T-helper 17 cell (primary cell): Measurements from ENCODE around the gene NDUFC1. TPM values are rescaled to one million over a fixed set of nuclear protein-coding genes. Genes with fewer than 3 reads are reported as not detected.
"Not testable (repeated sequence)": the region's sequence is repeated elsewhere in the genome, so short reads cannot be mapped to it uniquely, and the experiment has no call there.

Experiments
- ATAC-seq: fragments of 150-1000 bp; cut with Tn5 transposase; 2 replicates; pipeline ENCODE4 v1.10.0; 2021; ENCODE audit warnings: mild to moderate bottlenecking, moderate library complexity
- DNase-seq, 3 donors: peaks; one replicate each; pipeline versions ENCODE4 v3.0.0 to v3.0.0-alpha.2; 2020 to 2021
- H3K9me3 ChIP-seq: one replicate; pipeline ENCODE4 v1.7.0; 2013; ENCODE audit warnings: low read length, mild to moderate bottlenecking; ENCODE audit not compliant: control insufficient read depth, poor library complexity, severe bottlenecking
- H3K27ac Mint-ChIP-seq: one replicate; pipeline ENCODE4 v1.8.0; 2022; ENCODE audit warnings: mild to moderate bottlenecking, moderate library complexity, mixed read lengths
- H3K27me3 Mint-ChIP-seq: one replicate; pipeline ENCODE4 v1.8.0; 2022; ENCODE audit warnings: mixed read lengths
- H3K36me3 Mint-ChIP-seq: one replicate; pipeline ENCODE4 v1.8.0; 2022; ENCODE audit warnings: low read depth, mixed read lengths
- H3K4me1 Mint-ChIP-seq: one replicate; pipeline ENCODE4 v1.8.0; 2022; ENCODE audit warnings: mild to moderate bottlenecking, mixed read lengths
- H3K4me3 Mint-ChIP-seq: one replicate; pipeline ENCODE4 v1.8.0; 2022; ENCODE audit warnings: mild to moderate bottlenecking, moderate library complexity, mixed read lengths
- total RNA-seq, 4 donors: library from RNA in 2 of 4; stranded (reverse) in 2 of 4; gene quantifications; one replicate each; pipeline ENCODE4 v1.2.3 and lab custom pipeline; 2022 to 2026

NDUFC1 gene
- total RNA-seq: 10 to 100 TPM; 15.5 to 17.0 TPM
- 25.9 to 28.6 reads per million in 2 donors for total RNA-seq (lab: John Stamatoyannopoulos, UW)

- DNase-seq (peak; percentile 53 to 62 (median 55)), ATAC-seq (peak; percentile 52)
- H3K27ac Mint-ChIP-seq: peak within 1 kb of the TSS; percentile 99
- H3K36me3 Mint-ChIP-seq: peaks cover 3% of the 10 kb centered on the region
- peaks cover 33% of the 10 kb centered on the region for H3K4me1 Mint-ChIP-seq
- no peaks in the 10 kb centered on the region for H3K9me3 ChIP-seq
- no peaks in the 10 kb centered on the region for H3K27me3 Mint-ChIP-seq
- H3K4me3 Mint-ChIP-seq: peak within 1 kb of the TSS; percentile 100
Measured at GRCh38 chr4:139301821-139302611, at the start of gene NDUFC1. TSS of gene NDUFC1 (minus strand) at chr4:139302477. CDS start at chr4:139295798, 6,679 bp downstream.

- Mint-ChIP-seq H3K27ac (peak overlapping the region; percentile 29), H3K4me3 (no peak overlapping the region), H3K36me3 (peaks cover 7% of the 10 kb centered on the region), H3K4me1 (peaks cover 10% of the 10 kb centered on the region), H3K27me3 (no peaks in the 10 kb centered on the region)
- ATAC-seq (no peak), DNase-seq (no peak)
- H3K9me3 ChIP-seq: no peaks in the 10 kb centered on the region
Measured at GRCh38 chr4:139337612-139338011, 35.3 kb upstream of the NDUFC1 start.

GRCh38 chr4:139333046-139333445 is 30.8 kb upstream of the NDUFC1 start:
- ATAC-seq: no peak
- H3K36me3 Mint-ChIP-seq: peaks cover 11% of the 10 kb centered on the region
- DNase-seq: no peak
- H3K4me1 Mint-ChIP-seq: peaks cover 24% of the 10 kb centered on the region
- H3K4me3 Mint-ChIP-seq: no peak overlapping the region
- H3K9me3 ChIP-seq: no peaks in the 10 kb centered on the region
- H3K27me3 Mint-ChIP-seq: no peaks in the 10 kb centered on the region
- H3K27ac Mint-ChIP-seq: no peak overlapping the region

- Mint-ChIP-seq H3K36me3 (peaks cover 9% of the 10 kb centered on the region), H3K27ac (no peak overlapping the region), H3K27me3 (no peaks in the 10 kb centered on the region)
Measured at GRCh38 chr4:139331185-139331584, 28.9 kb upstream of the NDUFC1 start.

GRCh38 chr4:139330283-139330682 is 28.0 kb upstream of the NDUFC1 start:
- H3K27me3 Mint-ChIP-seq: no peaks in the 10 kb centered on the region
- peaks cover 19% of the 10 kb centered on the region for H3K4me1 Mint-ChIP-seq
- peaks cover 9% of the 10 kb centered on the region for H3K36me3 Mint-ChIP-seq
- ATAC-seq (no peak), DNase-seq (no peak)
- no peak overlapping the region for H3K4me3 Mint-ChIP-seq
- peak overlapping the region; percentile 45 for H3K27ac Mint-ChIP-seq
- no peaks in the 10 kb centered on the region for H3K9me3 ChIP-seq

More at GRCh38 chr4:139331185-139331584, 28.9 kb upstream of the NDUFC1 start:
- H3K4me3 Mint-ChIP-seq: no peak overlapping the region
- peaks cover 19% of the 10 kb centered on the region for H3K4me1 Mint-ChIP-seq
- no peak for DNase-seq
- H3K9me3 ChIP-seq: no peaks in the 10 kb centered on the region
- ATAC-seq: no peak

GRCh38 chr4:139329665-139330200 is 27.5 kb upstream of the NDUFC1 start:
- ATAC-seq (no peak), DNase-seq (no peak)
- H3K27me3 Mint-ChIP-seq: no peaks in the 10 kb centered on the region
- peaks cover 23% of the 10 kb centered on the region for H3K4me1 Mint-ChIP-seq
- peak overlapping the region; percentile 45 for H3K27ac Mint-ChIP-seq
- H3K36me3 Mint-ChIP-seq: peaks cover 9% of the 10 kb centered on the region
- no peak overlapping the region for H3K4me3 Mint-ChIP-seq
- H3K9me3 ChIP-seq: no peaks in the 10 kb centered on the region

- DNase-seq (no peak), ATAC-seq (no peak)
- Mint-ChIP-seq H3K4me3 (no peak overlapping the region), H3K36me3 (peaks cover 10% of the 10 kb centered on the region), H3K27me3 (no peaks in the 10 kb centered on the region), H3K4me1 (peaks cover 41% of the 10 kb centered on the region), H3K27ac (peak overlapping the region; percentile 27)
- no peaks in the 10 kb centered on the region for H3K9me3 ChIP-seq
Measured at GRCh38 chr4:139324620-139325019, 22.3 kb upstream of the NDUFC1 start.

- peaks cover 37% of the 10 kb centered on the region for H3K4me1 Mint-ChIP-seq
- H3K9me3 ChIP-seq, H3K4me3 Mint-ChIP-seq, ATAC-seq, DNase-seq, H3K36me3 Mint-ChIP-seq, H3K27me3 Mint-ChIP-seq, H3K27ac Mint-ChIP-seq: not testable (repeated sequence)
Measured at GRCh38 chr4:139322541-139322940, 20.3 kb upstream of the NDUFC1 start.

GRCh38 chr4:139322070-139322469 is 19.8 kb upstream of the NDUFC1 start:
- not testable (repeated sequence) for H3K36me3 Mint-ChIP-seq, H3K27me3 Mint-ChIP-seq, H3K27ac Mint-ChIP-seq, H3K9me3 ChIP-seq, DNase-seq, H3K4me3 Mint-ChIP-seq, ATAC-seq
- peaks cover 40% of the 10 kb centered on the region for H3K4me1 Mint-ChIP-seq

GRCh38 chr4:139319571-139319970 is 17.3 kb upstream of the NDUFC1 start:
- Mint-ChIP-seq H3K4me1 (peaks cover 57% of the 10 kb centered on the region), H3K27me3 (no peaks in the 10 kb centered on the region), H3K4me3 (no peak overlapping the region), H3K36me3 (peaks cover 5% of the 10 kb centered on the region), H3K27ac (no peak overlapping the region)
- no peak for ATAC-seq
- no peaks in the 10 kb centered on the region for H3K9me3 ChIP-seq
- DNase-seq: no peak

- H3K27ac Mint-ChIP-seq: peak overlapping the region; percentile 96
- H3K4me1 Mint-ChIP-seq: peaks cover 52% of the 10 kb centered on the region
- no peak overlapping the region for H3K4me3 Mint-ChIP-seq
- no peak for ATAC-seq
- peaks cover 5% of the 10 kb centered on the region for H3K36me3 Mint-ChIP-seq
- no peak for DNase-seq
- no peaks in the 10 kb centered on the region for H3K9me3 ChIP-seq
- no peaks in the 10 kb centered on the region for H3K27me3 Mint-ChIP-seq
Measured at GRCh38 chr4:139317635-139318034, 15.4 kb upstream of the NDUFC1 start.

GRCh38 chr4:139316733-139317132 is 14.5 kb upstream of the NDUFC1 start:
- ATAC-seq (no peak), DNase-seq (no peak)
- H3K4me3 Mint-ChIP-seq: peak overlapping the region; percentile 57
- H3K27ac Mint-ChIP-seq: peak overlapping the region; percentile 96
- peaks cover 5% of the 10 kb centered on the region for H3K36me3 Mint-ChIP-seq
- H3K4me1 Mint-ChIP-seq: peaks cover 50% of the 10 kb centered on the region
- H3K27me3 Mint-ChIP-seq: no peaks in the 10 kb centered on the region
- no peaks in the 10 kb centered on the region for H3K9me3 ChIP-seq

- peaks cover 52% of the 10 kb centered on the region for H3K4me1 Mint-ChIP-seq
- DNase-seq (no peak), ATAC-seq (peak; percentile 20)
- no peaks in the 10 kb centered on the region for H3K9me3 ChIP-seq
- H3K4me3 Mint-ChIP-seq: peak overlapping the region; percentile 69
- no peaks in the 10 kb centered on the region for H3K27me3 Mint-ChIP-seq
- H3K36me3 Mint-ChIP-seq: peaks cover 5% of the 10 kb centered on the region
- H3K27ac Mint-ChIP-seq: peak overlapping the region; percentile 96
Measured at GRCh38 chr4:139315221-139315675, 13.0 kb upstream of the NDUFC1 start.
